ENCODE results near the gene ZNF440.
"Not testable (repeated sequence)": the region's sequence is repeated elsewhere in the genome, so short reads cannot be mapped to it uniquely, and the experiment has no call there.

Gene ZNF440

DNA sequence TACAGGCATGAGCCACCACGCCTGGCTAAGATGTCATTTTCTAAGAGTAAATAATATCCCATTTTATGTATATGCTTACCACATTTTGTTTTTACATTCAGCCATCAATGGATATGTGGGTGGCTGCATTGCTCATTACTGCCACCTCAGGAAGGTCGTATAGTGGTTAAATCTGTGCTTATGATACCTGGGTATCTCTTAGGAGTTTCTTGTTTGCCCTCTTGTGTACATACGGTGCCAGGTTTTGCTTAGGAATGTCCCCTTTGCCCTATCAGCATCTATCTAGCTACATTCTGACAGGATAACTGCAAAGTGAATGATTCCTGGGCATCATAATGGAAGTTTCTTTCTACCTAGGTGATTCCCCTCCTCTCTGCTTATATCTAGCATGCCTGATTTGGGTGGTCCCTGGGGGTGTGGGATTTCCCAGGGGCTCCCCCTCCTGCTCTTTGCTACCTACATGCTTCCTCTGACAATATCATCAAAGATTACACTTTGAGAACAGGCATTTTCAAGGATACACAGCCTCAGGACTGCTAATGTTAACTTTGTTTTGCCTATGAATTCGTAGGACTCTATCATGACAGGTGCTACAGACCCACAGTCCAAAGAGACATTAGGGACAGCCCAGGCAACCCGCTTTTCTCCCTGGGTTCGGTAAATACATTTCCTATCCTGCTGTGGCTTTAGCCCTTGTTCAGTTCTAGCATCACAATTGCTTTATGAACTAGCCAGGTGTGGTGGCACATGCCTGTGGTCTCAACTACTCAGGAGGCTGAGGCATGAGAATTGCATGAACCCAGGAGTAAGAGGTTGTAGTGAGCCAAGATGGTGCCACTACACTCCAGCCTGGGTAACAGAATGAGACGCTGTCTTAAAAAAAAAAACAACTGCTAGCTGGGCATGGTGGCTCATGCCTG, 15.1 kb downstream of the ZNF440 start:
- DNase-seq: not testable (repeated sequence)

DNA sequence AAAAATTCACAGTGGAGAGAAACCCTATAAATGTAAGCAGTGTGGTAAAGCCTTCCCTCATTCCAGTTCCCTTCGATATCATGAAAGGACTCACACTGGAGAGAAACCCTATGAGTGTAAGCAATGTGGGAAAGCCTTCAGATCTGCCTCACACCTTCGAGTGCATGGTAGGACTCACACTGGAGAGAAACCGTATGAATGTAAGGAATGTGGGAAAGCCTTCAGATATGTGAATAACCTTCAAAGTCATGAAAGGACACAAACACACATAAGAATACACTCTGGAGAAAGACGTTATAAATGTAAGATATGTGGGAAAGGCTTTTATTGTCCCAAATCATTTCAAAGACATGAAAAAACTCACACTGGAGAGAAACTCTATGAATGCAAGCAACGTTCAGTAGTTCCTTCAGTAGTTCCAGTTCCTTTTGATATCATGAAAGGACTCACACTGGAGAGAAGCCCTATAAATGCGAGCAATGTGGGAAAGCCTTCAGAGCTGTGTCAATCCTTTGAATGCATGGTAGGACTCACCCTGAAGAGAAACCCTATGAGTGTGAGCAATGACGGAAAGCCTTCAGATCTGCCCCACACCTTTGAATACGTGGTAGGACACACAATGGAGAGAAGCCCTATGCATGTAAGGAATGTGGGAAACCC, 18.3 kb downstream of the ZNF440 start:
- DNase-seq: no peak

DNA sequence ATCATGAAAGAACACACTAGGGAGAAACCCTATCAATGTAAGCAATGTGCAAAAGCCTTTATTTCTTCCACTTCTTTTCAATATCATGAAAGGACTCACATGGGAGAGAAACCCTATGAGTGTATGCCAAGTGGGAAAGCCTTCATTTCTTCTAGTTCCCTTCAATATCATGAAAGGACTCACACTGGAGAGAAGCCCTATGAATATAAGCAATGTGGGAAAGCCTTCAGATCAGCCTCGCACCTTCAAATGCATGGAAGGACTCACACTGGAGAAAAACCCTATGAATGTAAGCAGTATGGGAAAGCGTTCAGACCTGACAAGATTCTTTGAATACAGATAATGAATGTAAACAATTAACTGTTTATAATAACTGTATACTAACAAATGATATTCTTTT, 19.5 kb downstream of the ZNF440 start:
- no peak for DNase-seq

DNA sequence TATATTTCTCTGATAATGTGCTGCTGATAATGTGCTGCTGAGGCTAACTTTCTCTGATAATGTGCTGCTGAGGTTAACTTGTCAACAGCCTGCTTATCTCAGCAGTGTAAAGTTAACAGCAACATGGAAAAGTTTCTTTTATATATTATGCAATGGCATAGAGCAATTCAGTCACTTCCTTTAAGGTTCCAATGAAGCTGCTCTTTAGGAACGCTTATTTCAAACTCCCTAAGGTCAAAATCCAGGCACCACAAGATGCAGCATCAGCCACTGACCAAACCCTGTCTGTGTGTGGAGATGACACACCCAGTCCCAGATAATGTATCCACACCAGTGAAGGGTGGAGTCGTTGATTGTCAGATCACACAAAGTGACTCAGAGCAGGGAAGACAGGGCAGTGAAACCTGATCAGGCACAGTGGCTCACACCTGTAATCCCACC, 21.6 kb downstream of the ZNF440 start:
- not testable (repeated sequence) for DNase-seq

- DNase-seq: no peak
Observed at GRCh38 chr19:11843722-11844121, 29.6 kb downstream of the ZNF440 start.

DNA sequence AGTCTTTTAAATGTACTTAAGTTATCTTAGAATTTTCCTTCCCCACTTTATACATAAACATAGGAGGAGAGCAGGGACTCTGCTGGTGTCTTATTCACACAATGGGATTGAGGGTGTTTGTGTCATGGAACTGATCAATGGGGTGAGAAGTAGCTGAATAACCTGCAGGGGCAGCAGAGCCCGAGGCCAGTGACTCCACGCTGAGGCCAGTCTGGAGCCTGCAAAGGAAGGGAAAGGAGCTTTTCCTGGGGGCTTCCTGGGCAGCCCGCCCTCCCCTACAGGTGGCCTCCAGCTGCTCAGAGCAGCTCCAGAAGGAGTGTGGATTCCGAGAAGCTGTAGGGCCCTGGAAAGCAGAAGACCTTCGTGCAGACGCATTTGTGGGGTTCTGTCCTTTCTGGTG, 33.5 kb downstream of the ZNF440 start:
- DNase-seq: not testable (repeated sequence)

DNA sequence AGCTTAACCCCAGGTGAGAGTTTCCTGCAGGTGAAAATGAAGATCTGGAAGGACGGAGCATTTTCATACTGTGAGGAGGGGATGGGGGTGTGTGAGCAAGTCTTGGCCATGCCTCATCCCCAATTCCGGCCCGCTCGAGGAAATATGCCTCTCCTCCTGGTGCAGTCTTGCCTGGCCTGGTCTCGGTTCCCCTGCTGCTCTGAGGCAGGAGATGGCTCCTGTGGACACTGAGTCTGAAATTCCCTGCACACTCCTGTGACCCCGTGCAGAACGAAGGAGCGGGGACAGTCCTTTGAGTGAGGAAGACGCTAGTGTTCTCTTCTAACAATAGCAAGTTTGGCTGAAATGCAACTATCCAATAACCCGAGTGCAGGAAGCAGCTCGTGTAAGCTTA, 34.1 kb downstream of the ZNF440 start:
- DNase-seq: no peak

- no peak for DNase-seq
Observed at GRCh38 chr19:11848594-11849469, 34.8 kb downstream of the ZNF440 start, which contains the start of gene ZNF439. Gene ZNF439 (plus strand): TSS chr19:11848726. CDS start chr19:11848868, 142 bp downstream.

DNA sequence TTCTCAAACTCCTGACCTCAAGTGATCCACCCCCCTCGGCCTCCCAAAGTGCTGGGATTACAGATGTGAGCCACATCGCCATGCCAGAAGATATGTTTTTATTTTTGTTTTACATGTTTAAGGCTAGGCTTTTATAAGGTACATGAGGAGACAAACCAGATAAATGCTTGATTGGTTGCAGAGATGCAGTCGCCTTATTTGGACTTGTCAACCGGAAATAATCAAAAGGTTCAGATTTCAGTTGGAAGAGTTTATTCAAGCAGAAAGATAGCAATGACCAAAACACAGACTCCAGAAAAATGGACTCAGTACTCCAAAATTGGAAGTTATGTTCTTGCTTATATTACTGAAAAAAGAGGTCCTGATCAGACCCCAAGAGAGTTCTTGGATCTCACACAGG, 36.2 kb downstream of the ZNF440 start:
- not testable (repeated sequence) for DNase-seq

GRCh38 chr19:11853358-11853757, 39.3 kb downstream of the ZNF440 start:
- DNase-seq: no peak

DNA sequence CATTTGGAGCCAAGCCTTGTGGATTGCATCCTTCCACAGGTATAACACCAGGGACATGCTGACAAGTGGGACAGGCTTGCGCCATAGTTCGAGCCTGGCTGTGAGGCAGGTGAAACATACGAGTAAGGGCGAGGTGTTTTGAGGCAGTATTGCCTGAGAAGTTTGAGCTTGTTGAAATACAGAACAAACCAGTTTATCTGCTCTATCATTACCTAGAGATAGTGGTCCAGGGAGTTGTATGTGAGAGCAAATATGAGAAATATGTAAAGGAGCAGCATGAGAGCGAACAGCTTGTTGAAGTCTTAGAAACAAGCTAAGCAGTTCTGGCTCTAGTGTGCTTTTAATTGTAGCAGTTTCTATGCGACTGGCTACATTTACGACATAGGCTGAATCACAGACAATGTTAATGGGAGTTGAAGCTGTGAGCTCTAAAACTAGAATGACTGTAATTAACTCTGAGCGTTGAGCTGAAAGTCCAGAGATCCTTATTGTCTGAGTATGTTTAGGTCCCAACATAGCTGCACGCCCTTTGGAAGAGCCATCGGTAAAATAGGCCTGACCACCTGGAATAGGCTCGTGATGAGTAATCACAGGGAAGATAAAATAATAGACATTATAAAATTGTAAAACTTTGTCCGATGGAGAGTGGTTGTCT, 42.6 kb downstream of the ZNF440 start:
- DNase-seq: no peak

- no peak for DNase-seq
Observed at GRCh38 chr19:11860721-11861120, 46.6 kb downstream of the ZNF440 start.

DNA sequence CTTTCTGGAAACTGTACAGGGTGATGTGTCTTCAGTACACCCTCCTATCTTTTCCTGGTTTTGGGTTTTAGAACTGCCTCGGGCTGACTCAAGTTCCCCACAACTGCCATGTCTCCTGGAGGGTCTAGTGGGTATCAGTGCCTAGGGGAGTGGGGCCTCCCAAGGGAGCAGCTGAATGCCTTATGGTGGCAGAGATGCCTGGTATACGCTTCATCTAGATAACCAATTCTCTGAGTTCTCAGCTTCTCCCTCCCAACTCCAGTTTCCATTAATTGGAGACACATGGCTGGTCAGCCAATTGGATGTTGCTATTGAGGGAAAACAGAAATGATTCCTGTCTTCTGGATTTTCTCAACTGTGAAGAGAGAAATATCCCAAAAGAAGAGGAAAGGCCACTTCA, 47.2 kb downstream of the ZNF440 start:
- no peak for DNase-seq

DNA sequence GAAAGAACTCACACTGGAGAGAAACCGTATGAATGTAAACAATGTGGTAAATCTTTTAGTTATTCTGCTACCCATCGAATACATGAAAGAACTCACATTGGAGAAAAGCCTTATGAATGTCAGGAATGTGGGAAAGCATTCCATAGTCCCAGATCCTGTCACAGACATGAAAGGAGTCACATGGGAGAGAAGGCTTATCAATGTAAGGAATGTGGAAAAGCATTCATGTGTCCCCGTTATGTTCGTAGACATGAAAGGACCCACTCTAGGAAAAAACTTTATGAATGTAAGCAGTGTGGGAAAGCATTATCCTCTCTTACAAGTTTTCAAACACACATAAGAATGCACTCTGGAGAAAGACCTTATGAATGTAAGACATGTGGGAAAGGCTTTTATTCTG, 53.7 kb downstream of the ZNF440 start:
- DNase-seq: not testable (repeated sequence)

GRCh38 chr19:11868188-11868587, 54.1 kb downstream of the ZNF440 start:
- DNase-seq: no peak

DNA sequence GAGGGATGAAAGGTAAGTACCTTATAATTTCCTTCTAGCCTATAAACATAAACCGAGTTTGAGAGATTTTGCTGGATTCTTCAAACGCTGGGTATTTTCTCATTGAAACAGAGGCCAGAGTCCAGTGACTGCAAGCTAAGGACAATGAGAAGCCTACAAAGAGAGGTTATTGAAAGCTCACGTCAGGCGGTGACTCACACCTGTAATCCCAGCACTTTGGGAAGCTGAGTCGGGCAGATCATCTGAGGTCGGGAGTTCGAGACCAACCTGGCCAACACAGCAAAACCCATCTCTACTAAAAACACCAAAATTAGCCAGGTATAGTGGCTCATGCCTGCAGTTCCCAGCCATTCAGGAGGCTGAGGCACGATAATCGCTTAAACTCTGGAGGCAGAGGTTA, 58.6 kb downstream of the ZNF440 start:
- no peak for DNase-seq

DNA sequence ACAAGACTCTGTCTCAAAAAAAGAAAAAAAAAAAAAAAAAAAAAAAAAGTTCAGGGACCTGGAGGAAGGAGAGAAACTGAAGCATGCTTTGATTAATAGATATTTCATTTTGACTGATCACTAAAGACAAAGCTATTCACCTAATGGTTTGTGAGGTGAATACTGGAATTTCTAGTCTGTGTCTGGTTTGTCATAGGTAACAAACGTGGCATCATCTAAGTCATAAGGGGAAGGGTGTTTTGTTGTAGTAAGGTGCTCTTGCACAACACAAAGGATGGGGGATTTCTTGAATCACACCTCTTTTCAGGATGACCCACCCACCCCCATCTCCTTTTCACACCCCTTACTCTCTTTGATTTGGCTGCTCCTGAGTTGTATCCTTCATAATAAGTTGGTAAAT, 59.7 kb downstream of the ZNF440 start:
- no peak for DNase-seq

DNA sequence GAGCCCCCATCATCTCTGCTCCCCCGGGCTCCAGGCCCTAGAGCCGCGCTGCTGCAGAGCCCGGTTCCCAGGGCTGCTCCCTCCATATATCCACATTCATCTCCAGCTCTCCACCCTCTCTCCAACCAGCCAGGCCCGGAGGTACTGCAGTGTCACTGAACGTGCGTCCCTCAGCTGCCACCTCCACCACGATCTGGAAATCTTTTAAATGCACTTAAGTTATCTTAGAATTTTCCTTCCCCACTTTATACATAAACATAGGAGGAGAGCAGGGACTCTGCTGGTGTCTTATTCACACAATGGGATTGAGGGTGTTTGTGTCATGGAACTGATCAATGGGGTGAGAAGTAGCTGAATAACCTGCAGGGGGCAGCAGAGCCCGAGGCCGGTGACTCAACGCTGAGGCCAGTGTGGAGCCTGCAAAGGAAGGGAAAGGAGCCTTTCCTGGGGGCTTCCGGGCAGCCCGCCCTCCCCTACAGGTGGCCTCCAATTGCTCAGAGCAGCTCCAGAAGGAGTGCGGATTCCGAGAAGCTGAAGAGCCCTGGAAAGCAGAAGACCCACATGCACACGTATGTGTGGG, 65.7 kb downstream of the ZNF440 start:
- not testable (repeated sequence) for DNase-seq

DNA sequence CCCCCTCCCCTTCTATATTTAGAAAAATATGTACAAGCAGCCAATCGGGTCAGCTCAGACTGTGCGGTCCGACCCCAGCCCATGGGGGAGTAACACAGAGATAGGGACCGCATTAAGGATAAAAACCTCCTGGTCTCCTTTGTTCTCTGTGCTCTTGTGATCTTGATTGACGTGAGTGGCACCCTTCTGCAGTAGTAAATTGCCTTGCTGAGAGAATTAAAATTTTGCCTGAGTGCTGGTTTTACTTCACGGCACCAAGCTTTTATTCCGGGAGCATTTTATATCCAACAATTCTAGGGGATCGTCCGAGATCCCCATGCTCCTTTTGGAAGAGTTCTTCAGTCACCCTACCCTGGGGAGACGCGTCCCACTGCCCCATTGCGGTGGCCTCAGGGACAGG, 66.5 kb downstream of the ZNF440 start:
- DNase-seq: no peak

DNA sequence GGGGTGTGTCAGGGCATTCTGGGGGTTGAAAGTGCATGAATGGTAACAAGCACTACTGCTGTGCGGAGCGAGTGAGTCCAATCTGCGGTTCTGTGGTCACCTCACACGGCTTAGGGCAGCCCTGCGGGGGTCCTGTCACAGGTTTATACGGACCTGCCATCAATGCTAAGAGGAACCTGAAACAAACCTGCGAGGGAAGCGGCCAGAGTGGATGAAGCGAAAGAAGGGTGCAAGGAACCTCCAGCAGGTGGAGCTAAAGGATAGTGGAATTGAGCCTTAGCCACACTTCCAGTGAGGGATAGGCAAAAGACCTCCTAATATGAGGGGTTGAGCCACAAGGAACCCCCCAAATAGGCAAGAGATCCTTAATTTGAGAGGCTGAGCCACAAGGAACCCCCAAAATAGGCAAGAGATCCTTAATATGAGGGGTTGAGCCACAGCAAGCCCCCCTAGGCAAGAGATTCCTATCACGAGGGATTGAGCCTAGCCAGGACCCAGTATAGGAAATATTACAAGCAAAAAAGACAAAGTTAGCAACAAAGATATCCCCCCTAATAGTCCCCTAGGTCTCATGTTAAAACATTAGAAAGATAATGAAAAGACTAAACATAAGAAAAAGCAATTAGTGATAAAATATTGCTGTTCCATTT, 67.2 kb downstream of the ZNF440 start:
- no peak for DNase-seq

DNA sequence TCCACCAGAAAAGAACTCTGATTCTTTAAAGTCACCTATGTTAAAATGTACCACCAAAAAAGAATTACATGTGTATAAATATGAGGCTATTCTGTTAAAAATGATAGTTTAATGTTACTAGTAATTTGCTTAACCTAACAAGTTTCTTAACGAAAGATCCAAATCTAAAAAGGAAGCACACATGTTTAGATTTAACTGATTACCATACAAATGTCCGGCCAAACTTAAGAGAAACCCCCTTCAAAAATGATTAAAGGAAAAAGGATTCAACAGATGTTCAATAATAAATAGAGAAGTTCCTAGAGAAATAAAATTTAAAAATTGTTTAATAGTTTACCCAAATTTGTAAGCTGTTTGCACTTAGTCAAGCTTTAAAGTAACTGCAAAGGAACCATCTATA, 68.5 kb downstream of the ZNF440 start:
- DNase-seq: no peak
